ENCODE measurements around the gene TYW1.
"Not testable (repeated sequence)": the region's sequence is repeated elsewhere in the genome, so short reads cannot be mapped to it uniquely, and the experiment has no call there.

The TYW1 gene

GRCh38 chr7:67049908-67050307 lies 53.3 kb downstream of the TYW1 start:
- not testable (repeated sequence) for DNase-seq

DNA sequence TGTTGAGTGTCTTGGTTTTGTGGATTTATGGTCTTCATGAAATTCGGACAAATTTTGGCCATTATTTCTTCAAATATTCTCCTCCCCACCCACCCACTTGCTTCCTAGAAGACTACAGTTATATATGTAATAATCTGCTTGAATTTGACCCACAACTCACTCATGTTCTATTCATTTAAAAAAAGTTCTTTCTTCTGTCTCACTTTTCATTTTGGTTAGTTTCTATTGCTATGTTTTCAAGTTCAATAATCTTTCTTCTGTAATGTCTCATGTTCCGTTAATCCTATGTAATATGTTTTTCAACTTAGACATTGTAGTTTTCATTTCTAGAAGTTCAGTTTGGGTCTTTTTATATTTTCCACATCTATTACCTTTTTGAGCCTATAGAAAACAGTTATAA lies 55.5 kb downstream of the TYW1 start:
- not testable (repeated sequence) for DNase-seq

GRCh38 chr7:67056683-67057082 lies 60.0 kb downstream of the TYW1 start:
- DNase-seq: no peak

GRCh38 chr7:67061321-67061720 lies 64.7 kb downstream of the TYW1 start:
- DNase-seq: not testable (repeated sequence)

DNA sequence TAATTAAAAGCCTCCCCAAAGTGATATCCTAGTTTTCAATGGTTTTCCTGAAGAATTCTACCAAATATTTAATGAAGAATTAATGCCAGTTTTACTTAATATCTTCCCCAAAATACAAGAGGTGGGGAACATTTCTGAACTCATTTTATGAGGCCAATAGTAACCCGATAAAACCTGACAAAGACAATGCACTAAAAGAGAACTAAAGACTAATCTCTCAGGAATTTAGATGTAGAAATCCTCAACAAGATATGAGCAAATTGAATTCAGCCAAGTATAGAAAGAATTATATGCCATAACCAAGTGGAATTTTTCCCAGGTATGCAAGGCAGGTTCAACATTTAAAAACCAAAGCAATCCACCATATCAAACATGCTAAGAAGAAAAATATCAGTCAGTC lies 66.2 kb downstream of the TYW1 start:
- DNase-seq: peak; percentile 32

DNA sequence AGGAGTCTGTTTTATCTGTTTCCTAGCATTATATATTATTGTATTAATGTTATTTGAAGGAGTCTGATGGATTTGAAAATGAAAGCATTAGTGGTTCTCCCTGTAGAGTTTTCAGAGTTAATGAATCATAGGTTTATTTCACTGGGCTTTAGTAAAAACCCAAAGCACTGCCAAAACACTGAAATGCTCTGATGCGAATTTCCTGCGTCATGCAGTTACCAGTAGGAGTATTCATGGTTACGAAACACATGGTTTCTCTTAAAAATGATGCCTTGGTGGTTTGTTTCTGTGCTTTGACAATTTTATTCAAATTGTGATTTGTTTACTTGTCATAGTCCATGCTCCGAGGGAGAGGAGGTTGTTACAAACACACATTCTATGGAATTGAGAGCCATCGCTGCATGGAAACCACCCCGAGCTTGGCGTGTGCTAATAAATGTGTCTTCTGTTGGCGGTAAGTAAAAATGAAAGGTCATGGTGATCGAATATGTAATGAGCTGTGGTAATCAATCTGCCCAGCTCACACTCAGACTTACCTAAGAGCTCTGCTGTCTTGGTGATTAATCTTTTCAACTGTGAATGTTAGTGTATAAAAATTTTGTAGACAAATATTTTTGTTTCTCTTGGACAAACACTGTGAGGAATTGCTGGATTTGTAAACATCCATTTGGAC lies 70.5 kb downstream of the TYW1 start:
- peak; percentile 81 for DNase-seq

DNA sequence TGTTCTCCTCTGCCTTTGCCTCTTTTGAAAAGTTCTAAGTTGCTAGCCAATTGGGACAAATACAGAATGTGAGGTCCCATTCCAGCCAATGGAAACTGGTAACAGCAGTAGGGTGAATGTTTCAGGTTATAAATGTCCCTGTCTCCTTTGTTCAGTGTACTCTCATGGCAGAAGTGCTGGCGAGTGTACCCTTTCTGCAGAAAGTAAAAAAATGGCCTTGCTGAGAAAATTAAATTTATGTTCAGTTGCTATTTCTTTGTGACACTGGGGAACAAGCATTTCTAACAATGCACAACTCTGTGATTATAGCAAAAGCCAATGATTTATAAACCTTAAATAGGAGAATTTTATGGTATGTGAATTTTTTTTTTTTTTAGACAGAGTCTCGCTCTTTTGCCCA lies 79.5 kb downstream of the TYW1 start:
- DNase-seq: not testable (repeated sequence)

- DNase-seq: not testable (repeated sequence)
Measured at GRCh38 chr7:67082880-67083279, 86.2 kb downstream of the TYW1 start.

- DNase-seq: not testable (repeated sequence)
Measured at GRCh38 chr7:67089261-67089660, 92.6 kb downstream of the TYW1 start.

DNA sequence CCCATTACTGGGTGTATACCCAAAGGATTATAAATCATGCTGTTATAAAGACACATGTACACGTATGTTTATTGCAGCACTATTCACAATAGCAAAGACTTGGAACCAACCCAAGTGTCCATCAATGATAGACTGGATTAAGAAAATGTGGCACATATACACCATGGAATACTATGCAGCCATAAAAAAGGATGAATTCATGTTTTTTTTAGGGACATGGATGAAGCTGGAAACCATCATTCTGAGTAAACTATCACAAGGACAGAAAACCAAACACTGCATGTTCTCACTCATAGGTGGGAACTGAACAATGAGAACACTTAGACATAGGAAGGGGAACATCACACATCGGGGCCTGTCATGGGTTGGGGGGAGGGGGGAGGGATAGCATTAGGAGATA lies 94.4 kb downstream of the TYW1 start:
- DNase-seq: not testable (repeated sequence)

- DNase-seq: not testable (repeated sequence)
Measured at GRCh38 chr7:67098031-67098430, 101.4 kb downstream of the TYW1 start.

DNA sequence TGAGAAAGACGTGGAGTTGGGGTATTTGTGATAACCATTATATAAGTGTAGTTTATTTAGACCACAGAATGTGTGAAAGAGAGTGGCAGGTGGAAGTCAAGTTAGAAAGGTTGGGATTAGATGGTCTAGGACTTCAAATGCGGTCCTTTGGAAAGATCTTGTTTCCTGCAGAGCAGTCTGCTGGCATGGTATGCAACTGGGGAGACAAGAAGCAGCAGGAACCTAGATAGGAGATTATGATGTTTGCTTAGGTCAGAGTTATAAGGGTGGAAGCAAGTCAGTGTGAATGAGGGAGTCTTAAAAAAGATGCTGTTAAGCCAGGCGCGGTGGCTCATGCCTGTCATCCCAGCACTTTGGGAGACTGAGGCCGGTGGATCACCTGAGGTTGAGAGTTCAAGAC lies 102.8 kb downstream of the TYW1 start:
- DNase-seq: not testable (repeated sequence)

- not testable (repeated sequence) for DNase-seq
Measured at GRCh38 chr7:67100038-67100437, 103.4 kb downstream of the TYW1 start.

GRCh38 chr7:67100956-67101361 lies 104.3 kb downstream of the TYW1 start:
- no peak for DNase-seq

DNA sequence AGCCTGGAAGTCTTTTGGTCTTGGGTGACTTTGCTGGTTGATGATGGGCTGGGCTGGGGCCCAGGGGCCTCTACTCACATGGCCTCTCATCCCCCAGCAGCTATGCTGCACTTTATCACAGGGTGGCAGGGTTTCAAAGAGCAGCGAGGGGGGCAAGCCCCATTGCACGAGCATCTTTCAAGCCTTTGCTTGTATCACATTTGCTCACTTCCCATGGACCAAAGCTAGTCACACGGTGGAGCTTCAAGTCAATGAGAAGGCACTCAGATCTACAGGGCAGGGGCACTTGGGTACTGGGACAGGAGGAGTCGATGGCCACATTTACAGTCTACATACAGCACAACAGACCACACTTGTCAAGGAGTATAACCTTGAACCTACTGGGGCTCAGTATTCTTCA lies 108.3 kb downstream of the TYW1 start:
- not testable (repeated sequence) for DNase-seq

DNA sequence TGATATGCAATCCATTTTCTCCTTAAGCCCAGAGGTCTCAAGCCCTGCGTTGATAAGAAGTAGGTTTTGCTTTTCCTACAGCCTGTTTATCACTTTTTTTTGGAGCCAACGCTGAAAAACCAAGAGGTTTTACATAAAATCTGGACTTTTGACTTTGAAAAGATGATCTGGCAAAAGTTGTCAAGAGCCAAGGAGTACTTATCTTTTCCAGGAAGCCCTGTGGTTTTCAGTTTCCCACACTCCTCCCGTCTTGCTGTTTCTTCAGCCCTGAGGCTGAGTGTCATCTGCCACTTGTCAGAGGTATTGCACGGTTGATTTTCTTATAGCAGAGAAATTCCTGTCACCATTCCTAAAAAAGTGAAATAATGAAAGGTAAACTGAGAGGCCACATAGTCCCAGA lies 108.7 kb downstream of the TYW1 start:
- peak; percentile 3 for DNase-seq

- not testable (repeated sequence) for DNase-seq
Measured at GRCh38 chr7:67106255-67106654, 109.6 kb downstream of the TYW1 start.

GRCh38 chr7:67111342-67111741 lies 114.7 kb downstream of the TYW1 start:
- DNase-seq: not testable (repeated sequence)

DNA sequence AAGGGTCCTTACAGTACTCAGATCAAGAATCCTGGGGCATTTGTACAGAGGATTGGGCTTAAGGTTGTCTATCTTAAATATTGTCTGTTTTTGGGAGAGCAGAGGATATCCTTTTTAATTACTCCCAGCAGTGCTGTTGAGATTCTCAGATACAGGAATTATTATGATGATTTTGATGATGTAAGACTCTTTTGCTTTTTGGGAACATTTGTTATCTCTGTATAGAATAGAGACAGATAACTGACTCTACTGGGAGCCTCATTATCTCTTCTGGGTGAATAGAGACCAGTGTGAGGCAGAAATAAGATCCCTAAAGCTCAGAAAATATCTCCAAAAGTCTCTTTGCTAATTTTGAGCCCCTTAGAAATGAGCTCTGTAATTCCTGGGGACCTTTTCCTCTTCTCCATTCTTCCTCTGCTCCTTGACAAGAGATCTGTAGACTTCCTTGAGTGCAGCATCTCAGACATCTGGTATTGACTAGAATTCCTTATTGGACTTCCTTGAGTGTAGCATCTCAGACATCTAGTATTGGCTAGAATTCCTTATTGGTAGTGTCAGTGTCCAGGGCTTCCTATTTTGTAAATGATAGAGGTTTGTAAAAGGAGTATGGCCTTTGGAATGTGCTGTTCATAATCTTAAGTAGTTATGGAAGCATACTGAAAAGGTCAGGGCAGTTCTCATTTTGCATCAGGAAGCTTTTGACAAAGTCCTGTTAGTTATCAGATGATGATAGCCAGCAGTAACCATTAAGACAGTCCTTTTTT lies 118.0 kb downstream of the TYW1 start:
- DNase-seq: peak; percentile 36

DNA sequence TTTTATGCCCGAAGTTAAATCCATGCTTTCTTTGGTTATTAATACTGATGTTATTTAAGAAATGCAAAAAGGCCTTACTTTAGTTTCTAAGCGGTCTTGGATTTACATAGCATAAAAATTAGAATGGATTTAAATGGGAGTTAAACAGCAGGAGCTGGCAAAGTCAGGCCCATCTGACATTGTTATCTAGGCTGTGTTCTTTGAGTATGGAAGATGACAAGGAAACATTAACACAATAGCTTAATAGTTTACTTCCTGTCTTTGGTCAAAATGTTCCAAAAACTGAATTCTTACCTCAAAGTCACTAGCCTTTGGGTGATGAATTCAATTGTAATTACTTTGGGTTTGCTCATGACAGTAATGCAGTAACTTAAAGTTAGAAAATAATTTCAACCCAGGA lies 123.9 kb downstream of the TYW1 start:
- not testable (repeated sequence) for DNase-seq

- DNase-seq: not testable (repeated sequence)
Measured at GRCh38 chr7:67128257-67128656, 131.6 kb downstream of the TYW1 start.

- DNase-seq: not testable (repeated sequence)
Measured at GRCh38 chr7:67130766-67131165, 134.1 kb downstream of the TYW1 start.

GRCh38 chr7:67134912-67135311 lies 138.3 kb downstream of the TYW1 start:
- DNase-seq: not testable (repeated sequence)

All from fibroblast of upper back skin (primary cell).